Duodenal mucosa (tissue), 2 donors: ENCODE results near the gene ELOA.

Source experiments
- H3K27ac ChIP-seq: one replicate; pipeline ENCODE4 v1.7.0; 2013; ENCODE audit warnings: low read depth, low read length
- H3K27me3 ChIP-seq, 2 donors: one replicate each; pipeline ENCODE4 v1.7.0; 2013; ENCODE audit warnings: low read length in 2 of 2, control low read depth in 1 of 2; ENCODE audit not compliant: insufficient read depth in 2 of 2, control insufficient read depth in 1 of 2
- H3K36me3 ChIP-seq, 2 donors: one replicate each; pipeline ENCODE4 v1.7.0; 2013; ENCODE audit warnings: low read length in 2 of 2, control low read depth in 1 of 2; ENCODE audit not compliant: insufficient read depth in 2 of 2, control insufficient read depth in 1 of 2
- H3K4me1 ChIP-seq, 2 donors: one replicate each; pipeline ENCODE4 v1.7.0; 2013; ENCODE audit warnings: low read length in 2 of 2, control low read depth in 1 of 2; ENCODE audit not compliant: insufficient read depth in 2 of 2, control insufficient read depth in 1 of 2
- H3K4me3 ChIP-seq, 2 donors: one replicate each; pipeline ENCODE4 v1.7.0; 2013; ENCODE audit warnings: low read length in 2 of 2, low read depth in 1 of 2
- H3K9ac ChIP-seq, 2 donors: one replicate each; pipeline ENCODE4 v1.7.0; 2013; ENCODE audit warnings: low read length in 2 of 2, low read depth in 1 of 2
- H3K9me3 ChIP-seq, 2 donors: one replicate each; pipeline ENCODE4 v1.7.0; 2013; ENCODE audit warnings: low read length in 2 of 2, control low read depth in 1 of 2; ENCODE audit not compliant: control insufficient read depth in 1 of 2

The ELOA gene, protein sequence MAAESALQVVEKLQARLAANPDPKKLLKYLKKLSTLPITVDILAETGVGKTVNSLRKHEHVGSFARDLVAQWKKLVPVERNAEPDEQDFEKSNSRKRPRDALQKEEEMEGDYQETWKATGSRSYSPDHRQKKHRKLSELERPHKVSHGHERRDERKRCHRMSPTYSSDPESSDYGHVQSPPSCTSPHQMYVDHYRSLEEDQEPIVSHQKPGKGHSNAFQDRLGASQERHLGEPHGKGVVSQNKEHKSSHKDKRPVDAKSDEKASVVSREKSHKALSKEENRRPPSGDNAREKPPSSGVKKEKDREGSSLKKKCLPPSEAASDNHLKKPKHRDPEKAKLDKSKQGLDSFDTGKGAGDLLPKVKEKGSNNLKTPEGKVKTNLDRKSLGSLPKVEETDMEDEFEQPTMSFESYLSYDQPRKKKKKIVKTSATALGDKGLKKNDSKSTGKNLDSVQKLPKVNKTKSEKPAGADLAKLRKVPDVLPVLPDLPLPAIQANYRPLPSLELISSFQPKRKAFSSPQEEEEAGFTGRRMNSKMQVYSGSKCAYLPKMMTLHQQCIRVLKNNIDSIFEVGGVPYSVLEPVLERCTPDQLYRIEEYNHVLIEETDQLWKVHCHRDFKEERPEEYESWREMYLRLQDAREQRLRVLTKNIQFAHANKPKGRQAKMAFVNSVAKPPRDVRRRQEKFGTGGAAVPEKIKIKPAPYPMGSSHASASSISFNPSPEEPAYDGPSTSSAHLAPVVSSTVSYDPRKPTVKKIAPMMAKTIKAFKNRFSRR

GRCh38 chr1:23743287-23744152 is at the start of gene ELOA:
TSS of gene ELOA (plus strand) at chr1:23743471. CDS start at chr1:23743504, 33 bp downstream.
- no peaks in the 10 kb centered on the region for H3K9me3 ChIP-seq
- peaks cover 0 to 6% of the 10 kb centered on the region in 2 donors for H3K36me3 ChIP-seq
- peak within 1 kb of the TSS; percentile 84 to 91 for H3K9ac ChIP-seq
- peak within 1 kb of the TSS; percentile 83 for H3K27ac ChIP-seq
- peaks cover 18 to 19% of the 10 kb centered on the region in 2 donors for H3K4me1 ChIP-seq
- H3K4me3 ChIP-seq: peak within 1 kb of the TSS; percentile 93 to 94
- no peaks in the 10 kb centered on the region for H3K27me3 ChIP-seq

DNA sequence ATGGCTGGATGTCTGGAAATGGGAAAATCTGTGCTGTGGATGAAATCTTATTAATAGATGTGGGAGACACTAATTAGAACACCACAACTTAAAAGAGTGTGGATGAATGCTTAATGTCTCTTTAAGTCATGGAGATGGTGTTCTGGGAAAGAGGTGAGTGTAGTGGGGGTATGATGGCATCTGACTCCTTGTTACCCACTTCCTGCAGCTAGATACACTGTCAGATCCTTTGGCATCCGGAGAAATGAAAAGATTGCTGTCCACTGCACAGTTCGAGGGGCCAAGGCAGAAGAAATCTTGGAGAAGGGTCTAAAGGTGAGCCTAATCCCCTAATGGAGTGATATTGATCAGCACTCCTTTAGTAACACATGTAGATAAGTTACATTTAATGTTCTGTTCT is 49.7 kb upstream of the ELOA start:
- H3K9me3 ChIP-seq: no peaks in the 10 kb centered on the region
- no peak overlapping the region for H3K27ac ChIP-seq
- H3K4me1 ChIP-seq: peaks cover 39 to 46% of the 10 kb centered on the region in 2 donors
- H3K9ac ChIP-seq: peak overlapping the region; percentile 91 to 97
- H3K4me3 ChIP-seq: peak overlapping the region; percentile 19 to 93
- H3K27me3 ChIP-seq: no peaks in the 10 kb centered on the region
- H3K36me3 ChIP-seq: peaks cover 37 to 56% of the 10 kb centered on the region in 2 donors

GRCh38 chr1:23694371-23694770 is 48.9 kb upstream of the ELOA start:
- Histone ChIP-seq H3K9me3 (no peaks in the 10 kb centered on the region), H3K27me3 (no peaks in the 10 kb centered on the region), H3K9ac (peak overlapping the region in 1 of 2 donors; percentile 33), H3K27ac (no peak overlapping the region), H3K4me1 (peaks cover 39 to 46% of the 10 kb centered on the region in 2 donors), H3K36me3 (peaks cover 42 to 63% of the 10 kb centered on the region in 2 donors), H3K4me3 (no peak overlapping the region)

- peaks cover 48 to 76% of the 10 kb centered on the region in 2 donors for H3K36me3 ChIP-seq
- H3K27me3 ChIP-seq: no peaks in the 10 kb centered on the region
- no peaks in the 10 kb centered on the region for H3K9me3 ChIP-seq
- H3K4me1 ChIP-seq: peaks cover 39 to 46% of the 10 kb centered on the region in 2 donors
- H3K27ac ChIP-seq: no peak overlapping the region
- H3K9ac ChIP-seq: no peak overlapping the region
- H3K4me3 ChIP-seq: no peak overlapping the region
These were observed 47.6 kb upstream of the ELOA start for GRCh38 chr1:23695667-23696066.

GRCh38 chr1:23696335-23696989 is 46.8 kb upstream of the ELOA start:
- H3K27me3 ChIP-seq: no peaks in the 10 kb centered on the region
- no peaks in the 10 kb centered on the region for H3K9me3 ChIP-seq
- peaks cover 39 to 46% of the 10 kb centered on the region in 2 donors for H3K4me1 ChIP-seq
- peaks cover 48 to 84% of the 10 kb centered on the region in 2 donors for H3K36me3 ChIP-seq
- H3K9ac ChIP-seq: no peak overlapping the region
- no peak overlapping the region for H3K27ac ChIP-seq
- H3K4me3 ChIP-seq: no peak overlapping the region

DNA sequence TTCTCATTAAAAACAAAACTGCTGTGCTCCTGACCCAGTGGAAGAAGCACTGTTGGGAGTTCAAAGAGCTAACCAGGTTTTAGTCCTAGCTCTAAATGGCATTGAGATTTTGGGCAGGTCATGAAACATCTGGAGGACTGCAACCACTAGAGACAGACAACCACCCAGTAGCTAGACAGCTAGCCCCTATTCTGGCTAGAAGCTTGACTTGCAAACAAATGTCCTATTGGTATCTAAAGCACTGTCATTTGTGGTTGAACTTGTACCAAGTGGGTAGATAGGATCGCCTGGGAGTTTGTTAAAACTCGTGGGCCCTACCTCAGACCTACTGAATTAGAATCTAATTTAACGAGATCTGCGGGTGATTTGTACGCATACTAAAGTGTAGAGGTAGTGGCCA is 44.8 kb upstream of the ELOA start:
- no peak overlapping the region for H3K4me3 ChIP-seq
- peaks cover 47 to 86% of the 10 kb centered on the region in 2 donors for H3K36me3 ChIP-seq
- H3K9me3 ChIP-seq: no peaks in the 10 kb centered on the region
- no peaks in the 10 kb centered on the region for H3K27me3 ChIP-seq
- H3K27ac ChIP-seq: no peak overlapping the region
- peaks cover 24 to 33% of the 10 kb centered on the region in 2 donors for H3K4me1 ChIP-seq
- no peak overlapping the region for H3K9ac ChIP-seq

DNA sequence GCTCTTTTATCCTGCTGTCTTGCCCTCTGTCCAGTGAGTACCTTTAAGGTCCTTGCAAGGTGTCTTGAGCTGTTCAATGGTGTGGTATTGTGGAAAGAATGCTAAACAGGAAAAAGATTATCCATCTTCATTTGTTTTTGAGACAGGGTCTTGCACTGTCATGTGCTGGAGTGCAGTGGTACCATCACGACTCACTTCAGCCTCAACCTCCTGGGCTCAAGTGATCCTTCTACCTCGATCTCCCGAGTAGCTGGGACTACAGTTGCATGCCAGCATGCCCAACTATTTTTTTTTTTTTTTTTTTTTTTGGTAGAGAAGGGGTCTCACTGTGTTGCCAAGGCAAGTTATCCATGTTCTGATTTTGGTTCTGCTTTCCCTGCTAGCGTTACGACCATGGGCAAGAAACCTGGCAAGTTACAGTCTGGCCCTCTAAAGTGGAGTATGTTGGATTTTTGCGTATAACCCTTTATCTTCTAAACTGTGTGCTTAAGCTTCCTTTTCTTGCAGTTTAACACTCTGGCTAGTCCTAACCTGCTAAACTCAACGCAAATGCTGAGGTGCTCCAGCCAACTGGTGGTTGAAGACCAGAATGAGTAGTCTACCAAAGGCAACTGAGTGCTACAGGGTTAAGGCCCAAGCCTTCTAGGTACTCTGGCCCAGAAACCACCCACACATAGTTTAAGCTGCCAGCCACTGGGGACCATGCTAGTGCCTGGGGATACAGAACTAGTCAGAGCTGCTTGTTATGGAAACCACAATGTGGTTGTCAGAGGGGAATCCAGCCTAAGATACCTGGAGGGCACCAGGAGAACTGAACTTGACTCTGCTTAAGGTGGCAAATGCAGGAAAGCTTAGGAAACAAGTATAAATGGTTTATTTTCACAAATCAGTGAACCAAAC is 43.7 kb upstream of the ELOA start:
- Histone ChIP-seq H3K27me3 (no peaks in the 10 kb centered on the region), H3K9me3 (no peaks in the 10 kb centered on the region), H3K9ac (no peak overlapping the region), H3K4me1 (peaks cover 16 to 24% of the 10 kb centered on the region in 2 donors), H3K27ac (no peak overlapping the region), H3K4me3 (no peak overlapping the region), H3K36me3 (peaks cover 43 to 75% of the 10 kb centered on the region in 2 donors)

DNA sequence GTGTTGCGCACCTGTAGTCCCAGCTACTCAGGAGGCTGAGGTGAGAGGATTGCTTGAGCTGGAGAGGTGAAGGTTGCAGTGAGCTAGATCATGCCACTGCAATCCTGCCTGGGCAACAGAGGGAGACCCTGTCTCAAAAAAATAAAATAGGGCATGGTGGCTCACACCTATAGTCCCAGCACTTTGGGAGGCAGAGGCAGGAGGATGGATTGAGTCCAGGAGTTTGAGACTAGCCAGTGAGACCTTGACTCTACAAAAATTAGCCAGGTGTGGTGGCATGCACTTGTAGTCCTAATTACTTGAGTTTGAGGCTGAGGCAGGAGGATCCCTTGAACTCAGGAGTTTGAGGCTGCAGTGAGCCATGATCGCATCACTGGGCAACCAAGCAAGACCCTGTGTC is 42.0 kb upstream of the ELOA start:
- no peak overlapping the region for H3K4me3 ChIP-seq
- no peak overlapping the region for H3K9ac ChIP-seq
- peaks cover 0 to 7% of the 10 kb centered on the region in 2 donors for H3K4me1 ChIP-seq
- peaks cover 32 to 68% of the 10 kb centered on the region in 2 donors for H3K36me3 ChIP-seq
- H3K9me3 ChIP-seq: no peaks in the 10 kb centered on the region
- H3K27me3 ChIP-seq: no peaks in the 10 kb centered on the region
- H3K27ac ChIP-seq: no peak overlapping the region

DNA sequence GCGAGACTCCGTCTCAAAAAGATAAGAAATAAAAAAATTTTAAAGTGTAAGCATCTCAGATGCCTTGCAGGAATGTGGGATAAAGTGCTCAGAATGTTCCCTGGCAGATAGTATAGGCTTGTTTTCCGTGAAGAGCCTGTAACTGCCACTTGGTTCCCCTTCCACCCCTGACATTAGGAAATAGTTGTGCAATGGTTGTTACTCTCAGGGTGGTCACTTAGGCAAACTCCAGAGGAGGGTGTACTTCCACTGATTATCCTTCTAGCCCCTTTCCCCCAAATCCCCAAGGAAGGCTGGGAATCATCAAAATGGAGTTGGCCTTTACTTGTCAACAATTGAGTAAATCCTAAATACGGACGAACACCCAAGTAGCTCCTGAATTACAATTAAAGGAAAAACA is 41.3 kb upstream of the ELOA start:
- H3K4me3 ChIP-seq: no peak overlapping the region
- H3K4me1 ChIP-seq: peaks cover 0 to under 1% of the 10 kb centered on the region in 2 donors
- no peaks in the 10 kb centered on the region for H3K9me3 ChIP-seq
- H3K9ac ChIP-seq: no peak overlapping the region
- H3K27me3 ChIP-seq: no peaks in the 10 kb centered on the region
- no peak overlapping the region for H3K27ac ChIP-seq
- peaks cover 26 to 61% of the 10 kb centered on the region in 2 donors for H3K36me3 ChIP-seq
